HuH-7 (cell line): Measurements from ENCODE around the gene TMCO4.
"Not testable (repeated sequence)": the region's sequence is repeated elsewhere in the genome, so short reads cannot be mapped to it uniquely, and the experiment has no call there.

Experiments used
- DNase-seq: peaks from one replicate; pipeline ENCODE4 v3.0.0; 2011; ENCODE audit warnings: low spot score

TMCO4 gene

DNA sequence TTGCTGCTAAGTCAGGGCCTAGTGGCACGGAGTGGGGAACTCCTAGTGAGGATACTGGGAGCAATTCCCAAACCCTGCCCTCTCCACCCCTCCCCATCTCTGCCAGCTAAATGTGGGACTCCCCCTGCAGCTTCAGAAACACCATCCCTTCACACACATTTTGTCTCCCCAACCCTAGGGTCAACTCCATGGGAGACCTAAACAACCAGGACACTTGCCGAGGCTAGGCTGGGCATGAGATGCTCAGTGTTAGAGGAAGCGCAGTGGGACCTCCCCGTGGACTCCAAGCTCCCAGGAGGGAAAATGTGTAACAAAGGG is 13.9 kb upstream of the TMCO4 start:
- DNase-seq, result no peak

- no peak for DNase-seq
Observed at GRCh38 chr1:19812875-19813642, 13.3 kb upstream of the TMCO4 start.

DNA sequence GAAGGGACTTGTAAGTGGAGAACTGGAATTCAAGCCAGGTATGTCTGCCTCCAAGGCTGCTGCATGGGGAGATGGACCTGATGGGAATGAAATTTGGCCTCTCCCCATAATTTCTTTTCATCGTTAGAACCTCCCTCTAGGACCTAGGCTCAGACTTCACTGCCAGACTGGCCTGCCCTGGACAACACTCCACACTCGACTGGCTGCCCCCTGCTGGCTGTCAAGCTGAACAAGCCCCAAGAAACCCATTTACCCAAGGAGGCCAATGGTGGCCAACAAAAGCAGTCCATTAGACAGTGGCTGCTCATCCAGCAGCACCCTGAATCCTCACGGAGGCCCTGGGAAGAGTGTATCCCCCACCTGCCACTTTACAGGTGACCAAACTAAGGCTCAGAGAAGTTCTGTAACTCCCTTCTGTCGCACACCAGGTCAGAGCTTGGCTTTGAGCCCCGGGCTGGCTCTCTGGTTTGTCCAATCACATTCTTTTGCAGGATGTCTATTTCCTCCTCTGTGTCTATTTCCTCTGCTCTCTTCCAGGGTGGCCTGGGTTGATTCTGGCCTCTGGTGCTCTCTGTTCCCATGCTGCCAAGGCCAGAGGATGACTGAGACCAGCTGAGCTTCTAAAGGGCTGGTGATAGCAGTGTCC is 11.6 kb upstream of the TMCO4 start:
- DNase-seq, result peak; percentile 54

DNA sequence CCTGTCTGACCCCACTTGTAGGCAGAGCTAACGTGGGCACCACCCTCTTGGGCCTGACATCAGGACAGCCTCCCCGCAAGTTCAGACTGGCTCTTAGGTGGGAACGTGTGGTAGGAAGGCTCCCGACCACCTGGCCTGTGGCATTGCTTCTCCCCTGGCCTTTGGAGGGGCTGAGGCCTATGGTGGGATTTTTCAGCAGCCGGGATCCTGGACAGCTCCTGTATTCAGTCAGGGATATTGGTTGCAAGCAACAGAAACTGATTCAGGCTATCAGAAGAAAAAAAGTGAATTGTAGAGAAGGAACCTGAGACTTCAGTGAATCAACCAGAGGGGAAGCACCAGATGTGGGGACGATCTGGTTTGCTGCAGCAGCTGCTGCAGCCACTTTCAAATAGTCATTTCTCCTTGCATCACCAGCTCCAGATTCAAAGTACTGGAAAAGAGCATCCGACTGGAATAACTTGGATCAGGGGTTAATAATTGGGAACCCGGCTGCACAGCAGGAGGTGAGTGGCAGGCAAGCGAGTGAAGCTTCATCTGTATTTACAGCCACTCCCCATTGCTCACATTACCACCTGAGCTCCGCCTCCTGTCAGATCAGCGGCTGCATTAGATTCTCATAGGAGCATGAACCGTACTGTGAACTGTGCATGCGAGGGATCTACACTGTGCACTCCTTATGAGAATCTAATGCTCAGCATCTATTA is 9.5 kb upstream of the TMCO4 start:
- DNase-seq, result no peak

- no peak for DNase-seq
Observed at GRCh38 chr1:19808351-19808750, 8.6 kb upstream of the TMCO4 start.

DNA sequence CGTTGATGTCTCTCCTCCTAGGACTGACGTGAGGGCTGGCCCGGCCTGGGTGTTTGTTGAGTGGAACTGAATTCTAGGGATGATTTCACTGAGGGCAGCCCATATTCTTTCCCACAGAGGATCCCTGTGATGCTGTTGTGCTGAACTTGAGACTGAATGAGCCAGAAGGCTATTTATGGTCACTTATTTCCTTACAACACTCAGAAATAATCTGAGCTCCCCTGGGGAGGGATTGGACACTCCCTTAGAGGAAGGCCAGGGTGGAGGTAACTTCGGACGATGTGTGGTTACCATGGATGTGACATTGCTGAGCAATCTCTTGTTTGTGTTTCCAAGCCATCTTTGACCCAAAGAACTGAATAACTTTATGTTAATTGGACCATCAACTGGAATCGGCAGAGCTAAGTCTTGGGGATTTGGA is 5.1 kb upstream of the TMCO4 start:
- no peak for DNase-seq

- DNase-seq, result no peak
Observed at GRCh38 chr1:19802269-19802668, 2.6 kb upstream of the TMCO4 start.

GRCh38 chr1:19800076-19800804 is 524 bp upstream of the TMCO4 start:
- peak; percentile 67 for DNase-seq

GRCh38 chr1:19798486-19799229 is 1.1 kb downstream of the TMCO4 start:
- no peak for DNase-seq

DNA sequence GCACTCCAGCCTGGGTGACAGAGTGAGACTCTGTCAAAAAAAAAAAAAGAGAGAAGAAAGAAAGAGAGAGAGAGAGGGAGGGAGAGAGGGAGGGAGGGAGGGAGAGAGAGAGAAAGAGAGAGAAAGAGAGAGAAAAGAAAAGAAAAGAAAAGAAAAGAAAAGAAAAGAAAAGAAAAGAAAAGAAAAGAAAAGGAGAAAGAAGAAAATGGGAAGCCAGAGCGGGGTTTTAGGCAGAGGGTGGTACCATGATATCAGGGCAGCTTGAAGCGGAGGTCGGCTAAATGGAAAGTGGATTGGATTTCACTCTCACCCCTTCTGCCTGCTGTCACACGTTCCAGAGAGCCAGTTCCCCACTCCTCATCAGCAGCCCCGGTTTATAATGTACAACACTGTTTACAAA is 1.9 kb downstream of the TMCO4 start:
- DNase-seq, result no peak

DNA sequence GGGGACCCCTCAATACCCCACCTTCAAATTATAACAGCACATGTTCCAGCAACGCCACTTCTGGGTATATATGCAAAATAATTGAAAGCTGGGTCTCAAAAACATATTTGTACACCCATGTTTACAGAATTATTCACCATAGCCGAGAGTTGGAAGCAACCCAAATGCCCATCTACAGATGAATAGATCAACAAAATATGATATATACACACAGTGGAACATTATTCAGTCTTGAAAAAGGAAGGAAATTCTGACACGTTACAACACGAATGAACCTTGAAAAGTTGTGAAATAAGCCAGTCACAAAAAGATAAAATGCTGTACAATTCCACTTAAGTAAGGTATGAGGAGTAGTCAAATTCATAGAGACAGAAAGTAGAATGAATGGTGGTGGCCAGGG is 5.1 kb downstream of the TMCO4 start:
- DNase-seq, result no peak

DNA sequence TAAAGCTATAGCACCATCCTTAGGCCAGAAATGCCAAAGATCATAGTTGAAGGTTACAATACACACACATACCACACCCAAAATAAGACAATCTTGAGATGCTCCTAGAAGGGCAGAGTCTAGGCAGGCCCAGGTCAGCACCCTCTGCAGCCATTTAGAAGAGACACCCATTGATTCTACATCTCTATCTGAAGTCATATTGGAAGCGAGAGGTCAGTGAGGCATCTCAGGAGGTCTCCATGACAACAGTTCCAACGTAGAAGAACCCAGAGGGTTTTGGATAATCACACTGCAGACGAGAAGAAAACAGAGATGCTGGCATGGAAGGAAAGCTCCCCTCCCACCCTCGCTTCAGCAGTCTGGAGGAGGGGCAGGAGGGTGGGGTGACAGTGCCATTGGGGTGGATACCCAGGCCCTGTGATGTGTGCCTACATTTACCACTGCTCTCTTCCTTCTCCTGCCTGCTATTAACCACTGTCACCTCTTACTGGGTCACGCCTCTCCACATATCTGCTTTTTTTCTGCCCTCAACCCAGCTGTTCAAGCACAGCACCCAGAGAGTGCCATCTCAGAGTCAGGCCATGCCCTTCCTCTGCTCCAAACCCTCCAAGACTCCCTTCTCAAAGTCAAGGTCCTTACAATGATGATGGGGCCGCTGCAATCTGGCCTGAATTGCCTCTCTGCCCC is 6.2 kb downstream of the TMCO4 start:
- no peak for DNase-seq

DNA sequence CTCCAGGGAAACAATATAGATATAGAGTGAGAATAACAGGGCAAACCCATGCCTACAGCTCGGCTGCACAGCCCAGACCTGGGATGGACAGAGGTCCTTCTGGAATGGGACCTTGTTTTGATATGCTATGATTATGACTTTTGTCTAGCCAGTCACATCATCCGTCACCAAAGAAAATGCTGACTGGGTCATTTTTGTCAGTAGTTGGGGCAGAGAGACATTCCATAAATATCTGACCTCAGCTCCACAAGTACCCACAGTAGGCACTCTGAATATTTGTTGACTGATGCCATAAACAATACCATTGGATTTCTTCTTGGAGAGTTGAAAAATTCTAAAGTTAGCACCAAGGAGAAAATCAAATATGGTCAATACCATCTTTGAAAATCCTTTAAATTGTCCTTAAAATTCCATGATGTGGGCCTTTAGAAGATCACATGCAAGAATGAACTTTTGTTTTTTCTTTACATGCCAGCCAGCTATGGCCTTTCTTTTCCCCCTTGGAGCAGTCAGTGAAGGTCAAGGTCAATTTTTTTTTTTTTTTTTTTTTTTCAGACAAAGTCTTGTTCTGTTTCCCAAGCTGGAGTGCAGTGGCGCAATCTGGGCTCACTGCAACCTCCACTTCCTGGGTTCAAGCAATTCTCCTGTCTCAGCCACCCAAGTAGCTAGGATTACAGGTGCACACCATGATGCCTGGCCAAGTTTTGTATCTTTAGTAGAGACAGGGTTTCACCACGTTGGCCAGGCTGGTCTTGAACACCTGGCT is 7.3 kb downstream of the TMCO4 start:
- no peak for DNase-seq

GRCh38 chr1:19790061-19790975 is 9.4 kb downstream of the TMCO4 start:
- DNase-seq, result not testable (repeated sequence)

DNA sequence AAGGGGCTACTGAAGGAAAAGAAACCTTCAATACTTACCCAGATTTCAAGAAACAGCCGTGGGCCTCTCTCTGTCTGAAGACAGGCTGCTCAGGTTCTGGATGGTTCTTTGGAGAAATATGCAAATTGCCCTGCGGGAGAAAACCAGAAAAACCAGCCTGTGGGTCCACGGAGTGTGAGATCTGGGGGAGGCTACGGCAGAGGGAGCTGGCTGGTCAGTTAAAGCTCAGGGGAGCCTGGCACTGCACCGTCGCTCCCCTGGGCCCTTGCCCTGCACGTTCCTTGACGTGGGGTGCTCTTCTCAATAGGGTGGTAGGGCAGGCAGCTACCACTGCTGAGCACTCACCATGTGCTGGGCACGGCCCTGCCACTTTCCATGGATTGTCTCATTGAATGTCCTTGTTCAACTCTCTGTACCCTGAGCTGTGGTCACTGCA is 12.7 kb downstream of the TMCO4 start:
- DNase-seq, result no peak

DNA sequence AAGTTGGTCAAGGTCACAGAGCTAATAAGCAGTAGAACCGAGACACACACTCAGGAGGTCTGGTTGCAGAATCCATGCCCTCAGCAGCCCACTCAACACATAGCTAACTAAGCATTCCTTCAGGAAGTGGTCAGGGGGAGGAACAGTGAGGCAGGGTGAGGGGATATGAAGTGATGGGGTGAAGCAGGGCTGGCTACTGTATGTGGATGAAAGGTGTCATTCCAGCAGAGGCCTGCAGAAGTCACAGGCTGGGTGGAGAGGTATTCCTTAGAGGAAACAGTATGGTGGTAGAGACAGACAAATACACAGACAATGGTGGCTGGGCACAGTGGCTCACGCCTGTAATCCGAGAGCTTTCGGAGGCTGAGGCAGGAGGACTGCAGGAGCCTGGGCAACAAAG is 14.1 kb downstream of the TMCO4 start:
- DNase-seq, result no peak

DNA sequence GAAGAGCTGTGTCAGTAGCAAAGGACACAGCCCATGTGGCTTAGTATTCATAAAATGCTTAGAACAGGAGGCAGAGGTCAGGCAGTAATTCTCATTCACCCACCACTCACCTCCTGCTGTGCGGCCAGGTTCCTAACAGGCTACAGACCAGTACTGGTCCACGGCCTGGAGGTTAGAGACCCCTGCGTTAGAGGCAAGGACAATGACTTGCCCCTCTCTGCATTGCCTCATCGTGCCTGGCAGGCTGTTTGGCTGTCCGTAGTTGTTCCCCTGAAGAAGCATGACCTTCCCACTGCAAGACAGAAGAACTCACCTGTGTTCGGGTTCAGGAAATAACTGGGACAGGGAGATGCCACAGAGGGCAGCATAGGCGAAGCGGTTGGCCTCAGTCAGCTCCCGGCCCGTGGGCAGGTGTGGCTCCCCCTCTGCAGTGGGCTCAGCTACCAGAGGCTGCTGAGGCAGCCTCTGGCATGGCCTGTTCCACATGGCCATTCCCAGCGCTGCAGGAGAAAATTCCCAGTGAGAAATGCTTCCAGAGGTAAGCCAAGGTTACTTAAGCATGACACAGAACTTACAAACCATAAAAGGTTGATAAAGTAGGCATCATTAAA is 19.3 kb downstream of the TMCO4 start:
- DNase-seq, result no peak

GRCh38 chr1:19776933-19777332 is 22.8 kb downstream of the TMCO4 start:
- DNase-seq, result no peak

GRCh38 chr1:19776287-19776686 is 23.4 kb downstream of the TMCO4 start:
- no peak for DNase-seq
